H1 (cell line): ENCODE measurements around the gene TAPBPL. TPM values are rescaled to one million over a fixed set of nuclear protein-coding genes. Genes with fewer than 3 reads are reported as not detected.

Experiments used
- CTCF ChIA-PET: fragments of 300-600 bp; sonication (Branson Sonifier 250); formaldehyde crosslinking; loops from one replicate; lab custom pipeline; 2021; ENCODE audit not compliant: partially characterized antibody; lab: Charles Lee
- POLR2A ChIA-PET: fragments of 300-600 bp; sonication (Branson Sonifier 250); formaldehyde crosslinking; loops from one replicate; lab custom pipeline; 2021; ENCODE audit warnings: inconsistent platforms; ENCODE audit not compliant: partially characterized antibody; lab: Charles Lee
- DNase-seq, 2 experiments: peaks; one replicate each; pipeline versions ENCODE4 v3.0.0 to v3.0.0-alpha.2; 2010 to 2022; ENCODE audit warnings: low spot score in 2 of 2, low read depth in 1 of 2, mixed read lengths in 1 of 2
- FAIRE-seq: peaks from 2 replicates; lab custom pipeline; 2011; peaks lifted over from hg19 to GRCh38; lab: Jason Lieb, UNC
- H2AFZ ChIP-seq: 2 replicates; pipeline ENCODE4 v1.8.1; 2012; ENCODE audit warnings: low read length, inconsistent platforms
- H2AK5ac ChIP-seq: 2 replicates; pipeline ENCODE4 v1.6.1; 2013; ENCODE audit warnings: low read depth, low read length
- H2BK120ac ChIP-seq: replicated peaks from 2 replicates; pipeline ENCODE3; 2013; ENCODE audit warnings: low read depth, low read length, inconsistent platforms
- H2BK12ac ChIP-seq: 2 replicates; pipeline ENCODE4 v1.6.1; 2013; ENCODE audit warnings: low read depth, low read length
- H2BK15ac ChIP-seq: 2 replicates; pipeline ENCODE4 v1.6.1; 2013; ENCODE audit warnings: low read length
- H2BK20ac ChIP-seq: 2 replicates; pipeline ENCODE4 v1.6.1; 2013; ENCODE audit warnings: low read length
- H2BK5ac ChIP-seq: 2 replicates; pipeline ENCODE4 v1.6.1; 2013; ENCODE audit warnings: low read depth, low read length
- H3K14ac ChIP-seq: 2 replicates; pipeline ENCODE4 v1.6.1; 2013; ENCODE audit warnings: inconsistent platforms; ENCODE audit not compliant: insufficient read length
- H3K18ac ChIP-seq: 2 replicates; pipeline ENCODE4 v1.6.1; 2013; ENCODE audit warnings: low read length; ENCODE audit errors: extremely low read depth
- H3K23ac ChIP-seq: 2 replicates; pipeline ENCODE4 v1.6.1; 2013; ENCODE audit warnings: inconsistent platforms; ENCODE audit not compliant: insufficient read length
- H3K23me2 ChIP-seq: 2 replicates; pipeline ENCODE4 v1.6.1; 2013; ENCODE audit warnings: low read depth, low read length
- H3K27ac ChIP-seq: 2 replicates; pipeline ENCODE4 v1.6.1; 2011; ENCODE audit warnings: low read depth, low read length, inconsistent platforms
- H3K27me3 ChIP-seq, 4 experiments: replicated peaks in 1 of 4; 1 replicate in 1 of 4; 2 replicates in 3 of 4; pipeline versions ENCODE4 v1.6.1 to v1.8.1; 2011 to 2013; ENCODE audit warnings: low read length in 3 of 4, mild to moderate bottlenecking in 3 of 4, inconsistent platforms in 2 of 4, mixed read lengths in 2 of 4, moderate library complexity in 1 of 4; ENCODE audit not compliant: control insufficient read depth in 3 of 4, insufficient read depth in 3 of 4; ENCODE audit errors: extremely low read depth in 1 of 4
- H3K36me3 ChIP-seq, 4 experiments: 2 replicates each; pipeline versions ENCODE4 v1.6.1 to v1.8.1; 2011 to 2013; ENCODE audit warnings: mild to moderate bottlenecking in 4 of 4, low read length in 3 of 4, moderate library complexity in 2 of 4, control low read depth in 1 of 4, inconsistent platforms in 1 of 4; ENCODE audit not compliant: insufficient read depth in 4 of 4, control insufficient read depth in 2 of 4
- H3K4ac ChIP-seq: replicated peaks from 2 replicates; pipeline ENCODE3; 2013; ENCODE audit warnings: low read length, low read depth, mixed read lengths, inconsistent platforms; ENCODE audit not compliant: insufficient read length
- H3K4me1 ChIP-seq, 4 experiments: replicated peaks in 1 of 4; 1 replicate in 1 of 4; 2 replicates in 3 of 4; pipeline versions ENCODE4 v1.6.1 to v1.8.1; 2011 to 2013; ENCODE audit warnings: low read length in 3 of 4, inconsistent platforms in 2 of 4, mixed read lengths in 1 of 4; ENCODE audit not compliant: insufficient read depth in 4 of 4, control insufficient read depth in 3 of 4
- H3K4me2 ChIP-seq, 2 experiments: 2 replicates each; pipeline versions ENCODE4 v1.6.1 to v1.8.1; 2011 to 2013; ENCODE audit warnings: low read depth in 2 of 2, low read length in 2 of 2, control low read depth in 1 of 2, inconsistent platforms in 1 of 2, mild to moderate bottlenecking in 1 of 2; ENCODE audit not compliant: insufficient read depth in 1 of 2
- H3K4me3 ChIP-seq, 4 experiments: fragments of 200-600, 300-600 bp in 1 of 4; sonication (generic), shearing (Covaris generic), sonication (Bioruptor Twin) in 1 of 4; 2 replicates each; pipeline versions ENCODE4 v1.5.1 to v1.8.1; 2011 to 2016; ENCODE audit warnings: low read length in 4 of 4, low read depth in 3 of 4, control low read depth in 2 of 4, inconsistent platforms in 2 of 4, mild to moderate bottlenecking in 2 of 4, mixed read lengths in 1 of 4, moderate library complexity in 1 of 4; ENCODE audit not compliant: insufficient read depth in 2 of 4; ENCODE audit errors: extremely low read depth in 1 of 4
- H3K56ac ChIP-seq: replicated peaks from 2 replicates; pipeline ENCODE3; 2013; ENCODE audit warnings: low read depth, mild to moderate bottlenecking, mixed read lengths, low read length, inconsistent platforms; ENCODE audit not compliant: insufficient read length
- H3K79me1 ChIP-seq: 2 replicates; pipeline ENCODE4 v1.6.1; 2013; ENCODE audit warnings: low read depth, low read length, control low read depth
- H3K79me2 ChIP-seq, 2 experiments: 2 replicates each; pipeline versions ENCODE4 v1.6.1 to v1.8.1; 2012 to 2013; ENCODE audit warnings: low read length in 2 of 2, mild to moderate bottlenecking in 2 of 2, inconsistent platforms in 1 of 2; ENCODE audit not compliant: insufficient read depth in 2 of 2, control insufficient read depth in 1 of 2
- H3K9ac ChIP-seq, 4 experiments: replicated peaks in 1 of 4; 1 replicate in 1 of 4; 2 replicates in 3 of 4; pipeline versions ENCODE4 v1.6.1 to v1.8.1; 2011 to 2013; ENCODE audit warnings: low read depth in 3 of 4, low read length in 3 of 4, control low read depth in 2 of 4, mild to moderate bottlenecking in 2 of 4, moderate library complexity in 2 of 4, inconsistent platforms in 1 of 4; ENCODE audit errors: extremely low read depth in 1 of 4
- H3K9me3 ChIP-seq, 2 experiments: 2 replicates each; pipeline versions ENCODE4 v1.6.1 to v1.8.1; 2012 to 2013; ENCODE audit warnings: mild to moderate bottlenecking in 2 of 2, moderate library complexity in 2 of 2, control low read depth in 1 of 2, inconsistent platforms in 1 of 2, low read depth in 1 of 2, low read length in 1 of 2, mixed read lengths in 1 of 2; ENCODE audit not compliant: insufficient read depth in 2 of 2
- H4K20me1 ChIP-seq, 2 experiments: replicated peaks in 1 of 2; 2 replicates each; pipeline versions ENCODE3 to v1.8.1; 2011 to 2013; ENCODE audit warnings: inconsistent platforms in 2 of 2, low read length in 2 of 2, mild to moderate bottlenecking in 1 of 2; ENCODE audit not compliant: insufficient read depth in 2 of 2, control insufficient read depth in 1 of 2
- H4K5ac ChIP-seq: 2 replicates; pipeline ENCODE4 v1.6.1; 2013; ENCODE audit warnings: low read length, low read depth, mixed read lengths, inconsistent platforms; ENCODE audit not compliant: insufficient read length
- H4K8ac ChIP-seq: 2 replicates; pipeline ENCODE4 v1.8.0; 2013; ENCODE audit warnings: mild to moderate bottlenecking, moderate library complexity, low read length, inconsistent platforms; ENCODE audit not compliant: insufficient read depth; ENCODE audit errors: extremely low read depth
- H4K91ac ChIP-seq: replicated peaks from 2 replicates; pipeline ENCODE3; 2013; ENCODE audit warnings: low read length, mixed read lengths, inconsistent platforms; ENCODE audit not compliant: insufficient read length
- KDM4A ChIP-seq: IDR thresholded peaks from one replicate; pipeline ENCODE4 v1.7.1; 2012; ENCODE audit warnings: low read depth, mild to moderate bottlenecking, moderate library complexity, low read length, inconsistent platforms; ENCODE audit not compliant: severe bottlenecking
- NANOG ChIP-seq: IDR thresholded peaks from 2 replicates; pipeline ENCODE4 v1.6.1; 2011; ENCODE audit warnings: low read length, low read depth, mild to moderate bottlenecking, inconsistent platforms; ENCODE audit not compliant: insufficient read depth, poor library complexity, severe bottlenecking
- PHF8 ChIP-seq: fragments of 200-600 bp; sonication (generic); conservative IDR thresholded peaks from 2 replicates; pipeline ENCODE4 v1.7.1; 2012; ENCODE audit warnings: low read depth, mild to moderate bottlenecking, inconsistent platforms, low read length, moderate library complexity
- SRF ChIP-seq: IDR thresholded peaks from 2 replicates; pipeline ENCODE4 v1.6.1; 2011; ENCODE audit warnings: mild to moderate bottlenecking, low read depth, low read length, moderate library complexity
- WGBS, 2 experiments: shearing (Covaris generic) in 1 of 2; methylation state at CpG; one replicate each; pipeline versions ENCODE4 v1.1.6 to v1.1.7; 2013 to 2015; ENCODE audit warnings: low lambda C conversion rate in 2 of 2, mixed read lengths in 2 of 2, inconsistent platforms in 1 of 2, low coverage in 1 of 2, missing lambda C conversion rate in 1 of 2; ENCODE audit not compliant: insufficient replicate concordance in 2 of 2, insufficient coverage in 1 of 2, insufficient read length in 1 of 2; ENCODE audit errors: extremely low coverage in 1 of 2, missing lambda C conversion rate in 1 of 2; 5-methylcytosine and 5-hydroxymethylcytosine counted together
- polyA plus RNA-seq, 7 experiments: library from polyadenylated mRNA; depleted of rRNA in 3 of 7; stranded (reverse) in 5 of 7; unstranded in 2 of 7; fragments of >200 nt in 5 of 7; fragments of 200-250 nt in 2 of 7; gene quantifications; 1 replicate in 5 of 7; 2 replicates in 1 of 7; 4 replicates in 1 of 7; pipeline versions ENCODE4 v1.2.1 to v1.2.3, GENCODE V29; 2011 to 2013; ENCODE audit warnings: missing spikeins in 2 of 7, mixed read lengths in 2 of 7
- total RNA-seq: library from RNA; stranded (reverse); fragmentation: NEBNext Ultra II Directional; extraction: Animal tissue kit (Norgen Biotek cat#: 25700); gene quantifications from 2 replicates; pipeline ENCODE4 v1.2.1, GENCODE V29; 2021

Gene TAPBPL
- total and polyA plus RNA-seq, 2 of the 8 experiments (the other 6 are each of a cell fraction or from before 2014, with no cell fraction given) = 0.61 to 1.5 TPM

DNA sequence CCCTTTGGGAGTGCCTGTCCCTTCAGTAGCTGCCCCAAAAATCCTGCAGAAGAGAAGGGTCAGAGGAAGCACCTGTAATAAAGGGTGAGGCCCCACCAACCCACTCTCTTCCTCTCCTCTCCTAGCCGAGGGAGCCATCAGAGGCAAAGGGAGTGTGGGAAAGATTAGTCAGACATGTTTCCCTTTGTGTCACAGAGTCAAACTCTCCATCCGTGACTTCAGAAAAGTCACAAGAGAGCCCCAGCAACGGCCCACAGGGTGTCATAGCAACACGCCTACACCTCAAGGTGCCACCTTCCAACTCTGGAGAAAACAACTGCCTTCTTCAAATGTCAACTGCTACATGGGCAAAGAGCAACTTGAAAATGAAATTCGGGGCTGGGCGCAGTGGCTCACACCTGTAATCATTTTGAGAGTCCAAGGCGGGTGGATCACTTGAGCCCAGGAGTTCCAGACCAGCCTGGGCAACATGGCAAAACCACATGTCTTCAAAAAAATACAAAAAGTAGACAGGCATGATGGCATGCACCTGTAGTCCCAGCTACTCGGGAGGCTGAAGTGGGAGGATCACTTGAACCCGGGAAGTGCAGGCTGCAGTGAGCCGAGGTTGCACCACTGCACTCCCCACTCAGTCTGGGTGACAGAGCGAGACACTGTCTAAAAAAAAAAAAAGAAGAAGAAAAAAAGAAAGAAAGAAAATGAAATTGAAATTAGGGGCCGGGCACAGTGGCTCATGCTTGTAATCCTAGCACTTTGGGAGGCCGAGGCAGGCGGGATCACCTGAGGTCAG lies 24.8 kb upstream of the TAPBPL start:
- no peak overlapping the region for H3K18ac ChIP-seq
- no peak for FAIRE-seq

More for the DNA sequence above, 24.8 kb upstream of the TAPBPL start:
- no peak overlapping the region for H3K4me3 ChIP-seq
- 90% methylated on average over 14 of the region's 14 CpGs; no CpG with 5 or more reads in 1 of the 2 experiments for WGBS, 2 experiments
- H4K20me1 ChIP-seq = no peaks in the 10 kb centered on the region
- H4K91ac ChIP-seq = no peak overlapping the region
- H2BK20ac ChIP-seq = no peak overlapping the region
- H3K4me2 ChIP-seq = no peak overlapping the region
- H3K56ac ChIP-seq = no peak overlapping the region
- H3K36me3 ChIP-seq = no peaks in the 10 kb centered on the region
- H3K9me3 ChIP-seq = no peaks in the 10 kb centered on the region
- no peak overlapping the region for H2BK12ac ChIP-seq
- H3K79me2 ChIP-seq = no peaks in the 10 kb centered on the region
- no peak overlapping the region for H4K5ac ChIP-seq
- H2BK15ac ChIP-seq = no peak overlapping the region
- H2BK120ac ChIP-seq = no peak overlapping the region
- ChIA-PET POLR2A (interaction anchor here (1.1 to 4.9 kb wide), 6 partner anchors 30 to 110 kb away, joined by 3 to 38 read pairs (median 4); partner anchors contain the start of genes GAPDH, LTBR and VAMP1), CTCF (interaction anchor here (0.7 to 7.4 kb wide), 4 partner anchors 34 to 112 kb away, joined by 5 to 202 read pairs (median 28); no protein-coding TSS in a partner anchor)
- no peak overlapping the region for H2BK5ac ChIP-seq
- H3K4ac ChIP-seq = no peak overlapping the region
- no peak overlapping the region for H3K27ac ChIP-seq
- no peak overlapping the region for H3K23ac ChIP-seq
- DNase-seq = no peak
- no peak overlapping the region for H2AK5ac ChIP-seq
- no peak overlapping the region for H3K9ac ChIP-seq
- H3K79me1 ChIP-seq = no peaks in the 10 kb centered on the region
- H4K8ac ChIP-seq = no peak overlapping the region; the same call in 1 of the 2 replicates
- H2AFZ ChIP-seq = no peak overlapping the region
- no peaks in the 10 kb centered on the region for H3K23me2 ChIP-seq
- no peak overlapping the region for H3K14ac ChIP-seq
- H3K4me1 ChIP-seq = peaks cover 0 to 4% (median under 1%) of the 10 kb centered on the region in 4 experiments; a peak in 2 of 7 replicates
- no peaks in the 10 kb centered on the region; a peak in 1 of 7 replicates for H3K27me3 ChIP-seq
- TF ChIP-seq PHF8 = no peak
- TF ChIP-seq SRF = no peak
- TF ChIP-seq KDM4A = no peak
- no peak for TF ChIP-seq NANOG
